GM13976 (cell line): ENCODE data around the gene RAD51B.

ENCODE experiments used
- DNase-seq: peaks from one replicate; pipeline ENCODE4 v3.0.0; 2012; ENCODE audit warnings: low spot score
- in situ Hi-C: fragments of 300-500 bp; cut with MboI; formaldehyde crosslinking; loops from one replicate; pipeline ENCODE4 v1.12.0; 2022; ENCODE audit warnings: low sequenced_read_pairs, mixed read lengths, inconsistent platforms; ENCODE audit not compliant: unreplicated experiment
- TF ChIP-seq, protein P1 (sequence below): IDR thresholded peaks from 2 replicates; pipeline ENCODE4 v1.5.1; 2012; ENCODE audit warnings: borderline replicate concordance, mild to moderate bottlenecking; ENCODE audit not compliant: insufficient read depth; ENCODE audit errors: extremely low read depth, missing control alignments, control extremely low read depth

Gene RAD51B

GRCh38 chr14:68554231-68554630 lies 734.7 kb downstream of the RAD51B start:
- no peak for DNase-seq
- TF ChIP-seq, protein P1, sequence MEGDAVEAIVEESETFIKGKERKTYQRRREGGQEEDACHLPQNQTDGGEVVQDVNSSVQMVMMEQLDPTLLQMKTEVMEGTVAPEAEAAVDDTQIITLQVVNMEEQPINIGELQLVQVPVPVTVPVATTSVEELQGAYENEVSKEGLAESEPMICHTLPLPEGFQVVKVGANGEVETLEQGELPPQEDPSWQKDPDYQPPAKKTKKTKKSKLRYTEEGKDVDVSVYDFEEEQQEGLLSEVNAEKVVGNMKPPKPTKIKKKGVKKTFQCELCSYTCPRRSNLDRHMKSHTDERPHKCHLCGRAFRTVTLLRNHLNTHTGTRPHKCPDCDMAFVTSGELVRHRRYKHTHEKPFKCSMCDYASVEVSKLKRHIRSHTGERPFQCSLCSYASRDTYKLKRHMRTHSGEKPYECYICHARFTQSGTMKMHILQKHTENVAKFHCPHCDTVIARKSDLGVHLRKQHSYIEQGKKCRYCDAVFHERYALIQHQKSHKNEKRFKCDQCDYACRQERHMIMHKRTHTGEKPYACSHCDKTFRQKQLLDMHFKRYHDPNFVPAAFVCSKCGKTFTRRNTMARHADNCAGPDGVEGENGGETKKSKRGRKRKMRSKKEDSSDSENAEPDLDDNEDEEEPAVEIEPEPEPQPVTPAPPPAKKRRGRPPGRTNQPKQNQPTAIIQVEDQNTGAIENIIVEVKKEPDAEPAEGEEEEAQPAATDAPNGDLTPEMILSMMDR, result no peak
- in situ Hi-C loops, result no loop called here

DNA sequence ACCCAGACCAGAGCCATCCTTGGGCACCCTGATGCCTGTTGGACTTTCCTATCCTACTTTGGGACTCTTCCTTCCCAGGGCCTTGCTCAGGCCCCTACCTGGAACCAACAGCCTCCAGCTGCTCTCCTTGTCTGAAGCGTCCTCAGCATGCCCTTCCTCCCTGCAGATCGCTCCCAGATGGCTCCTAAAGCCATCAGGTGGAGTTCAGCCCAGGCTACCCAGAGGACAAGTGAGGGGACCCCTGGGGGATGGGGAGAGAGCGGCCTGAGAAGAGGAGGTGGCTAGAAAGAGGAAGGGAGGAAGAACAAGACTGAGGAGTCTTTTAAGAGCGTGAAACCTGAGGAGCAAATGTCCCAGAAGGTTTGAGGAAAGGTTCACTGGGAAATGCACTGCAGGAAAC lies 736.7 kb downstream of the RAD51B start:
- in situ Hi-C loops, result no loop called here
- TF ChIP-seq, protein P1, result no peak

GRCh38 chr14:68557648-68558047 lies 738.1 kb downstream of the RAD51B start:
- TF ChIP-seq, protein P1, result no peak
- DNase-seq, result no peak
- in situ Hi-C loops, result no loop called here

More for the DNA sequence above, 736.7 kb downstream of the RAD51B start:
- no peak for DNase-seq

DNA sequence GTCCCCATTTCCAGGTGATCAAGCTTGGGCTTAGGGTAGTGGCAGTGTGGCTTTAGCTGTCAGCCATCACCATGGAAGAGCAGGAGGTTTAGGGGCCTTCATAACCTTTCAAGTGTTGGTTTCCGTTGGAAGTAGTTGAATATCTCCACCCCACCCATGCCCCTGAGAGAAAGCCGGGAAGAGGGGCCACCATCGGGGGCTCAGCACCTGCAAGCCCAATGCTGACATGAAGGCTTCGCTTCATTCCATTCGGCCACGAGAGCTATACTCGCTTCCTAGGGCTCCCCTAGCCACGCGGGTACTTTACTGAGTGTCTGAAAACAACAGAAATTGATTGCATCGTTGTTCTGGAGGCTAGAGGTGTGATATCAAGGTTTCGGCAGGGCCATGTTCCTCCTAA lies 738.5 kb downstream of the RAD51B start:
- in situ Hi-C loops, result no loop called here
- no peak for DNase-seq
- TF ChIP-seq, protein P1, result no peak

GRCh38 chr14:68559949-68560348 lies 740.4 kb downstream of the RAD51B start:
- TF ChIP-seq, protein P1, result no peak
- DNase-seq, result no peak
- in situ Hi-C loops, result no loop called here

- in situ Hi-C loops, result no loop called here
- no peak for DNase-seq
- TF ChIP-seq, protein P1, result no peak
Measured at GRCh38 chr14:68561531-68562007, 742.0 kb downstream of the RAD51B start.

- DNase-seq, result no peak
- in situ Hi-C loops, result no loop called here
- TF ChIP-seq, protein P1, result no peak
Measured at GRCh38 chr14:68562911-68563250, 743.3 kb downstream of the RAD51B start.
